Measurements from ENCODE around the gene BICC1. TPM values are rescaled to one million over a fixed set of nuclear protein-coding genes. Genes with fewer than 3 reads are reported as not detected.
A peak's percentile ranks its signal among the peaks of the same experiment; 100 is the strongest.

BICC1 gene
- total and polyA plus RNA-seq, 2 of the 4 experiments (the other 2 are of a cell fraction), result 5.7 to 42.5 TPM

- H3K4me3 ChIP-seq (ENCODE audit: insufficient read depth, low read depth, low read length), result no peak overlapping the region
- no peak overlapping the region for H3K23ac ChIP-seq (ENCODE audit: low read depth, low read length)
- no CpG with 5 or more reads among the region's 3 CpGs for WGBS, 2 experiments (ENCODE audit: extremely low coverage in 2 of 2, insufficient read length in 1 of 2)
- 0 out of 2 replicates have a peak, but pooled peaks cover under 1% of the 10 kb centered on the region for H3K36me3 ChIP-seq (ENCODE audit: control insufficient read depth, insufficient read depth, low read length)
- dilution Hi-C loops (cut with HindIII; ENCODE audit: low sequenced_read_pairs, unreplicated experiment), result no loop called here
- no peak overlapping the region for H2BK15ac ChIP-seq (ENCODE audit: low read depth, low read length)
- H2AK9ac ChIP-seq (replicated peaks; ENCODE audit: low read depth, low read length, poor library complexity), result no peak overlapping the region
- H4K20me1 ChIP-seq (ENCODE audit: insufficient read depth, low read length), result 0 out of 2 replicates have a peak, but pooled peaks cover 3% of the 10 kb centered on the region
- no peak overlapping the region for H2AK5ac ChIP-seq (ENCODE audit: low read depth, low read length)
- in situ Hi-C loops (cut with MboI; ENCODE audit: low sequenced_read_pairs), result no loop called here
- H3K9me3 ChIP-seq (ENCODE audit: control insufficient read depth, insufficient read depth, low read length), result no peaks in the 10 kb centered on the region
- no peak overlapping the region for H3K56ac ChIP-seq (ENCODE audit: extremely low read depth, insufficient read depth, low read length)
- no peak overlapping the region for H4K91ac ChIP-seq (ENCODE audit: insufficient read depth, low read depth, low read length)
- H3K27me3 ChIP-seq (ENCODE audit: control insufficient read depth, insufficient read depth, low read length), result no peaks in the 10 kb centered on the region
- CTCF ChIA-PET, result no interaction called here
- H4K8ac ChIP-seq (ENCODE audit: low read depth in 2 of 2, low read length in 2 of 2), result no peak overlapping the region
- no peak for TF ChIP-seq POLR2A (IDR thresholded peaks at IDR 0.05; ENCODE audit: low read depth, low read length)
- no peak overlapping the region for H3K27ac ChIP-seq (ENCODE audit: insufficient read depth, low read length)
- H3K4me1 ChIP-seq (ENCODE audit: control insufficient read depth, insufficient read depth, low read length), result peaks cover 7% of the 10 kb centered on the region
- H2BK5ac ChIP-seq (ENCODE audit: low read depth, low read length, poor library complexity, severe bottlenecking), result no peak overlapping the region
- H3K4me2 ChIP-seq (ENCODE audit: low read depth, low read length), result peak overlapping the region; percentile 50; the same call in 1 of the 2 replicates
- no peak for DNase-seq
- H4K5ac ChIP-seq (ENCODE audit: low read depth, low read length), result no peak overlapping the region
- no TSS peak for BruUV-seq (replicated peaks)
- H2AFZ ChIP-seq (replicated peaks; ENCODE audit: low read length, poor library complexity), result no peak overlapping the region
- H3K18ac ChIP-seq (ENCODE audit: low read depth, low read length), result no peak overlapping the region
- POLR2A ChIA-PET (ENCODE audit: unreplicated experiment), result no interaction called here
- no peak overlapping the region for H3K9ac ChIP-seq (ENCODE audit: low read depth, low read length)
- H2BK120ac ChIP-seq (ENCODE audit: low read depth, low read length), result no peak overlapping the region
- intact Hi-C loops (cut with micrococcal nuclease), result loop anchor here (5.0 kb wide), 1 partner anchor 37 kb away; no protein-coding TSS in a partner anchor
- no peak for ATAC-seq (ENCODE audit: low read depth)
- no peak overlapping the region for H3K14ac ChIP-seq (replicated peaks; ENCODE audit: low read depth, low read length)
- H2BK20ac ChIP-seq (ENCODE audit: low read depth, low read length), result no peak overlapping the region
- H3K79me1 ChIP-seq (ENCODE audit: low read depth in 1 of 2, low read length in 2 of 2), result peaks cover 12 to 34% of the 10 kb centered on the region in 2 experiments; a peak in 3 of 4 replicates
- no peak overlapping the region for H3K4ac ChIP-seq (ENCODE audit: low read depth, low read length)
- peaks cover 6% of the 10 kb centered on the region for H3K9me1 ChIP-seq (ENCODE audit: insufficient read depth, low read length)
Observed at GRCh38 chr10:58665361-58665760, 152.7 kb downstream of the BICC1 start.

All from IMR-90 (cell line).